MCF 10A (cell line): ENCODE measurements around the gene FOXN3. TPM values are rescaled to one million over a fixed set of nuclear protein-coding genes. Genes with fewer than 3 reads are reported as not detected.
A peak's percentile ranks its signal among the peaks of the same experiment; 100 is the strongest.
"Not testable (repeated sequence)": the region's sequence is repeated elsewhere in the genome, so short reads cannot be mapped to it uniquely, and the experiment has no call there.

Experiments used
- BruUV-seq: library from RNA; stranded (reverse); fragments of 400-500 nt; replicated peaks from 2 replicates; lab custom pipeline; 2021; lab: Mats Ljungman, UMichigan
- CTCF ChIA-PET: fragments of 300-600 bp; sonication (Branson Sonifier 250); formaldehyde crosslinking; extraction: SDS; loops from one replicate; lab custom pipeline; 2021; ENCODE audit warnings: antibody characterized with exemption, inconsistent platforms; lab: Yijun Ruan, JAX
- POLR2A ChIA-PET: fragments of 300-600, 350-650 bp; sonication (Branson Sonifier 250); formaldehyde crosslinking; extraction: SDS; loops from one replicate; lab custom pipeline; 2020; ENCODE audit warnings: antibody characterized with exemption, inconsistent platforms; lab: Yijun Ruan, JAX
- DNase-seq: peaks from one replicate; pipeline ENCODE4 v3.0.0-alpha.2; 2018; ENCODE audit not compliant: unreplicated experiment
- H3K27ac Mint-ChIP-seq: one replicate; pipeline ENCODE4 v1.8.0; 2022; ENCODE audit warnings: mild to moderate bottlenecking, low read depth, mixed read lengths; ENCODE audit not compliant: unreplicated experiment
- H3K27me3 Mint-ChIP-seq: one replicate; pipeline ENCODE4 v1.8.0; 2022; ENCODE audit warnings: mixed read lengths; ENCODE audit not compliant: insufficient read depth, unreplicated experiment
- H3K36me3 Mint-ChIP-seq: one replicate; pipeline ENCODE4 v1.8.0; 2022; ENCODE audit warnings: mild to moderate bottlenecking, moderate library complexity, mixed read lengths; ENCODE audit not compliant: insufficient read depth, unreplicated experiment
- H3K4me1 Mint-ChIP-seq: one replicate; pipeline ENCODE4 v1.8.0; 2022; ENCODE audit warnings: mixed read lengths; ENCODE audit not compliant: insufficient read depth, unreplicated experiment
- H3K4me3 Mint-ChIP-seq: one replicate; pipeline ENCODE4 v1.8.0; 2022; ENCODE audit warnings: mild to moderate bottlenecking, moderate library complexity, mixed read lengths; ENCODE audit not compliant: unreplicated experiment
- H3K9me3 Mint-ChIP-seq: one replicate; pipeline ENCODE4 v1.8.0; 2022; ENCODE audit warnings: mixed read lengths; ENCODE audit not compliant: unreplicated experiment
- CTCF ChIP-seq: fragments of 200-600 bp; IDR thresholded peaks from one replicate; pipeline ENCODE4 v1.8.0; 2022; ENCODE audit warnings: antibody characterized with exemption, mild to moderate bottlenecking; ENCODE audit not compliant: unreplicated experiment
- intact Hi-C: fragments of 100-400 bp; cut with micrococcal nuclease; formaldehyde crosslinking; loops from 2 replicates; pipeline ENCODE4 v1.14.1; 2022
- total RNA-seq: library from RNA; stranded (reverse); gene quantifications from 2 replicates; pipeline ENCODE4 v1.2.3, GENCODE V29; 2022

Gene FOXN3
- total RNA-seq, 1 experiment from 2014 or later = 27.1 TPM

GRCh38 chr14:89294872-89295271 lies 122.2 kb downstream of the FOXN3 start:
- Mint-ChIP-seq H3K36me3 (peaks cover 5% of the 10 kb centered on the region), H3K27me3 (no peaks in the 10 kb centered on the region), H3K4me1 (no peaks in the 10 kb centered on the region), H3K27ac (peak overlapping the region; percentile 52), H3K4me3 (no peak overlapping the region), H3K9me3 (no peaks in the 10 kb centered on the region)
- no peak for TF ChIP-seq CTCF
- ChIA-PET POLR2A (no interaction called here), CTCF (no interaction called here)
- DNase-seq = no peak
- no TSS peak for BruUV-seq
- intact Hi-C loops = no loop called here

GRCh38 chr14:89294469-89294868 lies 122.6 kb downstream of the FOXN3 start:
- CTCF ChIA-PET, BruUV-seq, H3K4me1 Mint-ChIP-seq, intact Hi-C loops, POLR2A ChIA-PET, H3K9me3 Mint-ChIP-seq, H3K36me3 Mint-ChIP-seq, DNase-seq, H3K27me3 Mint-ChIP-seq, H3K4me3 Mint-ChIP-seq: not testable (repeated sequence)
- H3K27ac Mint-ChIP-seq = peak overlapping the region; percentile 52

GRCh38 chr14:89294060-89294459 lies 123.0 kb downstream of the FOXN3 start:
- no peaks in the 10 kb centered on the region for H3K27me3 Mint-ChIP-seq
- no peaks in the 10 kb centered on the region for H3K9me3 Mint-ChIP-seq
- DNase-seq = no peak
- TF ChIP-seq CTCF = no peak
- ChIA-PET CTCF (no interaction called here), POLR2A (no interaction called here)
- intact Hi-C loops = no loop called here
- H3K36me3 Mint-ChIP-seq = no peaks in the 10 kb centered on the region
- no peak overlapping the region for H3K27ac Mint-ChIP-seq
- no peaks in the 10 kb centered on the region for H3K4me1 Mint-ChIP-seq
- H3K4me3 Mint-ChIP-seq = no peak overlapping the region
- no TSS peak for BruUV-seq

- Mint-ChIP-seq H3K4me3 (no peak overlapping the region), H3K9me3 (no peaks in the 10 kb centered on the region), H3K27ac (no peak overlapping the region), H3K27me3 (no peaks in the 10 kb centered on the region), H3K36me3 (no peaks in the 10 kb centered on the region), H3K4me1 (no peaks in the 10 kb centered on the region)
- BruUV-seq = no TSS peak
- CTCF ChIA-PET = no interaction called here
- intact Hi-C loops = no loop called here
- POLR2A ChIA-PET = no interaction called here
- no peak for DNase-seq
- TF ChIP-seq CTCF = no peak
Observed at GRCh38 chr14:89293314-89293916, 123.6 kb downstream of the FOXN3 start.
